Muscle of leg (tissue), 11 donors: ENCODE data around the gene MVD. TPM values are rescaled to one million over a fixed set of nuclear protein-coding genes. Genes with fewer than 3 reads are reported as not detected.

Experiments
- DNase-seq: peaks from one replicate; pipeline ENCODE4 v3.0.0; 2013
- H3K27ac ChIP-seq: one replicate; pipeline ENCODE4 v1.5.1; 2013; ENCODE audit warnings: mild to moderate bottlenecking, low read length, control low read depth
- H3K27me3 ChIP-seq: one replicate; pipeline ENCODE4 v1.6.1; 2013; ENCODE audit warnings: low read length; ENCODE audit not compliant: control insufficient read depth, insufficient read depth
- H3K36me3 ChIP-seq: one replicate; pipeline ENCODE4 v1.6.1; 2013; ENCODE audit warnings: low read length; ENCODE audit not compliant: control insufficient read depth, insufficient read depth
- H3K4me1 ChIP-seq: one replicate; pipeline ENCODE4 v1.6.1; 2013; ENCODE audit warnings: low read length; ENCODE audit not compliant: control insufficient read depth, insufficient read depth
- H3K4me3 ChIP-seq: one replicate; pipeline ENCODE4 v1.5.1; 2013; ENCODE audit warnings: low read length, control low read depth
- H3K9me3 ChIP-seq: replicated peaks from 2 replicates; pipeline ENCODE4 v1.6.1; 2013; ENCODE audit warnings: low read depth, low read length; ENCODE audit not compliant: control insufficient read depth
- WGBS: methylation state at CpG from one replicate; pipeline ENCODE4 v1.1.5; 2013; ENCODE audit warnings: missing lambda C conversion rate; ENCODE audit not compliant: insufficient coverage; 5-methylcytosine and 5-hydroxymethylcytosine counted together
- polyA plus RNA-seq, 8 donors: library from polyadenylated mRNA; unstranded; fragments of 120-200 nt; gene quantifications; one replicate each; pipeline versions ENCODE4 v1.2.1 to v1.2.3, GENCODE V29; 2013; ENCODE audit warnings: inconsistent platforms in 1 of 8, low replicate concordance in 1 of 8; ENCODE audit not compliant: insufficient read length in 8 of 8, insufficient read depth in 1 of 8
- total RNA-seq: library from RNA; stranded (reverse); fragments of 120-200 nt; gene quantifications from one replicate; pipeline ENCODE4 v1.2.4, GENCODE V29; 2013

MVD gene
- total and polyA plus RNA-seq, 9 donors = 26.9 to 45.2 (median 34.3) TPM

DNA sequence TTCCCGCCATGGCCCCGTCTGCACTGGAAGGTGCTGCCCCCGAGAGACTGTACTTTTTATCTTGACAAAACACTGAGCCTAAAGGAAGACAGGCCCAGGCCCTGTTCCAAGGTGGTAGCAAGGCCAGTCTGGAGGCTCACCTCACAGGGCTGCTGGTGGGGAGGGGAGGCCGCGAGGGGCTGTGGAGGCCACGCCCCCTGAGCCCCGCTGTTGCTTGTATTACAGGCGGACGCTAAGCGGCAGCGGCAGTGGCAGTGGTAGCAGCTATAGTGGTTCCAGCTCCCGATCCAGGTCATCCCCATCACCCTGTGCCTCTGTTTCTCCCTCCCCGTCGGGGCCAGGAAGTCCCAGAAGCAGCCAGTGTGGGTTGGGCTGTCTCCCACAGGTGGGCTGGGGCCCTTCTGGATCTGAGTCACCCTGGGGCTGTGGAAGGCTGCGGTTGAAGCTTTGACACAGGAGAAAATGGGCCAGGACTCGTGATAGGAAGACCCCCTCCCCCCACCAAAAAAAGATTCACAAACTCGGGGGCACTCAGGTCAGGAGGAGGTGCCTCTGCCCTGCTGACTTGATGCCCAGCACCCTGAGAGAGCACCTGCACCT is 37.8 kb downstream of the MVD start:
- no peaks in the 10 kb centered on the region for H3K4me1 ChIP-seq
- H3K36me3 ChIP-seq = peaks cover 74% of the 10 kb centered on the region
- H3K9me3 ChIP-seq = no peaks in the 10 kb centered on the region
- 80% methylated on average over 13 of the region's 17 CpGs for WGBS
- no peaks in the 10 kb centered on the region for H3K27me3 ChIP-seq
- H3K4me3 ChIP-seq = no peak overlapping the region
- H3K27ac ChIP-seq = no peak overlapping the region
- no peak for DNase-seq

DNA sequence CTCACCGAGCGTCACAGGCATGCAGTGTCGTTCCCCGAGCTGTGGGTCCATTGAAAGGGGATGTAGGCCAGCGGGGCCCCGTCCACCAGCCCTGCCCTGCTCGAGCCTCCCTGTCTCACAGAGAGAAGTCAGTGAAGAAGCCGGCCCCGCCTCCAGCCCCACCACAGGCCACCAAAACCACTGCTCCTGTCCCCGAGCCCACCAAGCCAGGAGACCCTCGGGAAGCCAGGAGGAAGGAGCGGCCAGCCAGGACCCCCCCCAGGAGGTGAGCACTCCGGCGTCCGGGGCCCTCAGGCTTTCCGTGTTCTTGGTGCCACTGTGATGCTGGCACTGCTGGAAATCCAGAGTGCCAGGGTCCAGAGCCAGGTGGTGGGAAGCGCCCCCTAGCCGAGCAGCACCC is 38.4 kb downstream of the MVD start:
- no peak for DNase-seq

GRCh38 chr16:88623858-88624257 is 39.0 kb downstream of the MVD start:
- DNase-seq = no peak
- H3K27ac ChIP-seq = no peak overlapping the region
- 95% methylated on average over 8 of the region's 13 CpGs for WGBS
- H3K4me1 ChIP-seq = no peaks in the 10 kb centered on the region
- no peaks in the 10 kb centered on the region for H3K27me3 ChIP-seq
- H3K36me3 ChIP-seq = peaks cover 78% of the 10 kb centered on the region
- H3K9me3 ChIP-seq = no peaks in the 10 kb centered on the region
- H3K4me3 ChIP-seq = no peak overlapping the region

More for the DNA sequence above, 38.4 kb downstream of the MVD start:
- Histone ChIP-seq H3K27me3 (no peaks in the 10 kb centered on the region), H3K36me3 (peaks cover 72% of the 10 kb centered on the region), H3K4me1 (no peaks in the 10 kb centered on the region), H3K9me3 (no peaks in the 10 kb centered on the region), H3K4me3 (no peak overlapping the region), H3K27ac (no peak overlapping the region)
- 89% methylated on average over 17 of the region's 18 CpGs for WGBS

DNA sequence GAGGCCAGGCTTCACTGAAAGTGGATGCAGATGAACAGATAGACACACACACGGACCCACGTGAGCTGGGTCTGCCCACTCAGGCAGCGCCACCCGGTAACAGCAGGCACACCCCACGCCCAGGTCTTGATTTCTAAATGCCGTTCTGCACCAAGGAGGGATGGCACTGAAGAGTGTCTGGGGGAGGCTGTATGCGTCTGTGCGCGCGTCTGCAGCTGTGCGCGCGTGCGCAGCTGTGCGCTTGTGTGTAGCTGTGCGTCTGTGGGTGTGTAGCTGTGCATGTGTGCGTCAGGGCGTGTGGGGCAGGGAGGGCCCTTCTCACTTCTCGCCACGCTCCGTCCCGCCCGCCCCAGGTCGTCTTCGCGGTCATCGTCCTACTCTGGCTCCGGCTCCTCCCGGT is 40.0 kb downstream of the MVD start:
- no peak for DNase-seq
- H3K36me3 ChIP-seq = peaks cover 78% of the 10 kb centered on the region
- no peak overlapping the region for H3K27ac ChIP-seq
- H3K4me1 ChIP-seq = peaks cover 6% of the 10 kb centered on the region
- H3K9me3 ChIP-seq = no peaks in the 10 kb centered on the region
- H3K27me3 ChIP-seq = no peaks in the 10 kb centered on the region
- H3K4me3 ChIP-seq = no peak overlapping the region
- WGBS = 96% methylated on average over 29 of the region's 29 CpGs

DNA sequence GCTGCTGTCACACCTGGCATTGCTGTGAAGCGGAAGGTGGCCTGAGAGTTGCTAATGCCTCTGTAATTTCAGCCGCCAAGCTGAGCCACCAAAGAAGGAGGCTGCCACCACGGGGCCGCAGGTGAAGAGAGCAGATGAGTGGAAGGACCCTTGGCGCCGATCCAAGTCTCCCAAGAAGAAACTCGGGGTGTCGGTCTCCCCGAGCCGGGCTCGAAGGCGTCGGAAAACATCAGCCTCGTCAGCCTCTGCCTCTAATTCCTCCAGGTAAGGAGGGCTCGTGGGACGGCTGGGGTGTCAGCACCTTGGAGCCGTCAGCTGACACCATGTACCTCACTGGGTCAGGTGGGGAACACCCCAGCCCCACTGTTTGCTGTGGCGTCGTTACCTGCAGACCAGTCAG is 40.8 kb downstream of the MVD start:
- H3K27me3 ChIP-seq = no peaks in the 10 kb centered on the region
- H3K36me3 ChIP-seq = peaks cover 76% of the 10 kb centered on the region
- H3K27ac ChIP-seq = no peak overlapping the region
- 92% methylated on average over 19 of the region's 19 CpGs for WGBS
- DNase-seq = no peak
- no peaks in the 10 kb centered on the region for H3K9me3 ChIP-seq
- peaks cover 6% of the 10 kb centered on the region for H3K4me1 ChIP-seq
- no peak overlapping the region for H3K4me3 ChIP-seq

DNA sequence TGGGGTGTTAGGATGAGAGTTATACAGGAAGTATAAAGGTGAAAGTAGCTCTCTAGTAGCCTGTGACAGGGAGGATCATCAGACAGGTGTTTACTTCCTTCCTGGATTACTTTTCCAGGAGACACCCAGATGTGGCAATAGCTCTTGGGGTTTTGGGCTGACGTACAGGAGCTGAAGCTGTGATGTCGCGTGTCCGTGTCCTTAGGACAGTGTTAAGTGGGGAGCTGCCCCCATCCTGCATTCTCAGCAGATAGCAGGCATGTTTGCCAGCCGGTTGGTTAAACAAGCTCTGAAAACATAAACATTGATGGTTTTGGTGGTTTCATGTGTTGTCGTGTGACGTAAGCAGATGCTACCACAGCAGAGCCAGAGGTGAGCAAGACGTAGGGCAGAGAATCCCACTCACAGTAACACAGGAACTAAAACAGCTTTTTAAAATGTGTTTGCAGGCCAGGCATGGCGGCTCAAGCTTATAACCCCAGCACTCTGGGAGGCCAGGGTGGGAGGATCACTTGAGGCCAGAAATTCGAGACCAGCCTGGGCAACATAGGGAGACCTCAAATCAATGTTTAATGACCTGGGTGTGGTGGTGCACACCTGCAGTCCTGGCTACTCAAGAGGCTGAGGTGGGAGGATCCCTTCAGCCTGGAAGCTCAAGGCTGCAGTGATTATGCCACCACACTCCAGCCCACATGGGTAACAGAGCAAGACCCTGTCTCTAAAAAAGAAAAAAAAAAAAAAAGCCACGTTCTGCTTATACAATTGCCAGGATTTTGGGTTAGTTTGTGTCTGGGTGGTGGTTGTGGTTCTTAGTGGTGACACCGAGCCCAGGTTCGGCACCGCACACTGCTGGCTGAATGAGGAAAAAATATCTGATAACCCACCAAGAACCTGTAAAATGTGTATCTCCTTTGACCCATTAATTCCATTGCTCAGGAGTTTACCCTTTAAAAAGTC is 42.8 kb downstream of the MVD start:
- no peak overlapping the region for H3K27ac ChIP-seq
- peaks cover 70% of the 10 kb centered on the region for H3K36me3 ChIP-seq
- H3K4me3 ChIP-seq = no peak overlapping the region
- peaks cover 14% of the 10 kb centered on the region for H3K4me1 ChIP-seq
- no peaks in the 10 kb centered on the region for H3K9me3 ChIP-seq
- no peaks in the 10 kb centered on the region for H3K27me3 ChIP-seq
- DNase-seq = no peak
- 94% methylated on average over 3 of the region's 14 CpGs for WGBS

- no peak for DNase-seq
- Histone ChIP-seq H3K4me3 (no peak overlapping the region), H3K9me3 (no peaks in the 10 kb centered on the region), H3K4me1 (peaks cover 19% of the 10 kb centered on the region), H3K36me3 (peaks cover 62% of the 10 kb centered on the region), H3K27me3 (no peaks in the 10 kb centered on the region), H3K27ac (no peak overlapping the region)
- 92% methylated on average over 19 of the region's 19 CpGs for WGBS
These were observed 43.8 kb downstream of the MVD start for GRCh38 chr16:88618956-88619667.

GRCh38 chr16:88618182-88618955 is 44.5 kb downstream of the MVD start:
- no peaks in the 10 kb centered on the region for H3K27me3 ChIP-seq
- 69% methylated on average over 16 of the region's 20 CpGs for WGBS
- DNase-seq = no peak
- peaks cover 58% of the 10 kb centered on the region for H3K36me3 ChIP-seq
- H3K27ac ChIP-seq = no peak overlapping the region
- no peak overlapping the region for H3K4me3 ChIP-seq
- no peaks in the 10 kb centered on the region for H3K9me3 ChIP-seq
- H3K4me1 ChIP-seq = peaks cover 23% of the 10 kb centered on the region

DNA sequence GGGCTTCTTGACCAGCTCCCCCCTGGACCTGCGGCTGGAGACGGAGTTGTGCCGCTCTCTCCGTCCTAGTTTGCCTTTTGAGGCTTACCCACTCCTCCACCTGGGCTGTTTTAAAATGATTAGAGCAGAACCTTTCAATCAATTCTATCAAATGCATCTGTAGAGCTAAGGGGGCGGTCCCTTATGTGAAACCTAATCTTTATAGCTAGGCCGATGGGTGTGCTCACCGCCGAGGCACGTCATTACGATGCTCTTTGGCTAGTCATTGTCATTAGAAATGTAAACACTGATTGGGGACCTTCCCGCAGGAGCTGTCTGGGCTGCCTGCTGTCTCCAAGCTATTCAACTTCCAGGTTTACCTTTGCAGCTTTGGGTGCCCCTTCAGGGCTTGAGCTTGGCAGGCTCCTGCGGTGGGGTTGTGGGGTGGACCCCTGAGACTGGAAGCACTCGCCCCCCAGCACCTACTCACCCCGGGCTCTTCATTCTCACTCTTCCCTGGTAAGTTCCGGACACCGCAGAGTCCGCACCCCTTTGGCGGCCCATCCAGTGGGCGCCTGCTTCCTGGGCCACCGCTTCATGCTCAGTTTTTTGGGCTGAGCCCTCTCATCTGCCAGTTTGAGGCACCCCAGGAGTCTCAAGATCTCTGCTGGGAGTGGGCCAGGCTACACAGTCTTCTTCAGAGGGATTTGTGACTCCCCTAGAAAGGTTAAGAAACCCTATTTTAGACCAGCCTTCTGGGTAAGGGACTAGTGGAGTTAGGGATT is 45.4 kb downstream of the MVD start:
- no peak for DNase-seq
- WGBS = 74% methylated on average over 16 of the region's 20 CpGs
- Histone ChIP-seq H3K27me3 (no peaks in the 10 kb centered on the region), H3K4me3 (no peak overlapping the region), H3K9me3 (no peaks in the 10 kb centered on the region), H3K36me3 (peaks cover 55% of the 10 kb centered on the region), H3K27ac (no peak overlapping the region), H3K4me1 (peaks cover 23% of the 10 kb centered on the region)
